DOHH2 (cell line): ENCODE data around the gene COLEC11.

Experiments
- CTCF ChIP-seq: fragments of 200-600 bp; sonication (generic); IDR thresholded peaks from one replicate; pipeline ENCODE4 v1.5.1; 2014; ENCODE audit warnings: antibody characterized with exemption, mild to moderate bottlenecking, low read depth, low read length; ENCODE audit not compliant: poor library complexity, severe bottlenecking
- EZH2phosphoT487 ChIP-seq: fragments of 200-600 bp; sonication (generic); IDR thresholded peaks from 2 replicates; pipeline ENCODE4 v1.6.1; 2017; ENCODE audit warnings: borderline replicate concordance, mild to moderate bottlenecking, antibody characterized with exemption, low read length, moderate library complexity, mixed read lengths

- TF ChIP-seq CTCF (no peak), EZH2phosphoT487 (no peak)
Measured at GRCh38 chr2:3644246-3644525, 49.3 kb downstream of the COLEC11 start.
